ENCODE measurements around the gene TTR.

DNA sequence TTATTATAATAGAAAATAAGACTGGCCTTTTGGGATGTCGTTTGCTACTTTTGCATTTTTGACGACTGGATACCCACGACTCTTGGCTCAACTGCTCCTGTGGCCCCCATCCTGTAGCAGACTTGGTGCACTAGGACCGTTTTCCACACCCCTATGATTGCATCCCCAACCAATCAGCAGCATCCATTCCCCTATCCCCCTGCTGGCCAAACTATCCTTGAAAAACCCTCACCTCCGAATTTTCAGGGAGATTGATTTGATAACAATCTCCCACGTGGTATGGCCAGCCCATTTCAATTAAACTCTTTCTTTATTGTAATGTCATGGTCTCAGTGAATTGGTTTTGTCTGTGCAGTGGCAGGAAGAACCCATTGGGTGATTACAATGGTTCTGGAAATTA, 37.9 kb upstream of the TTR start:
- TF ChIP-seq, protein P1, sequence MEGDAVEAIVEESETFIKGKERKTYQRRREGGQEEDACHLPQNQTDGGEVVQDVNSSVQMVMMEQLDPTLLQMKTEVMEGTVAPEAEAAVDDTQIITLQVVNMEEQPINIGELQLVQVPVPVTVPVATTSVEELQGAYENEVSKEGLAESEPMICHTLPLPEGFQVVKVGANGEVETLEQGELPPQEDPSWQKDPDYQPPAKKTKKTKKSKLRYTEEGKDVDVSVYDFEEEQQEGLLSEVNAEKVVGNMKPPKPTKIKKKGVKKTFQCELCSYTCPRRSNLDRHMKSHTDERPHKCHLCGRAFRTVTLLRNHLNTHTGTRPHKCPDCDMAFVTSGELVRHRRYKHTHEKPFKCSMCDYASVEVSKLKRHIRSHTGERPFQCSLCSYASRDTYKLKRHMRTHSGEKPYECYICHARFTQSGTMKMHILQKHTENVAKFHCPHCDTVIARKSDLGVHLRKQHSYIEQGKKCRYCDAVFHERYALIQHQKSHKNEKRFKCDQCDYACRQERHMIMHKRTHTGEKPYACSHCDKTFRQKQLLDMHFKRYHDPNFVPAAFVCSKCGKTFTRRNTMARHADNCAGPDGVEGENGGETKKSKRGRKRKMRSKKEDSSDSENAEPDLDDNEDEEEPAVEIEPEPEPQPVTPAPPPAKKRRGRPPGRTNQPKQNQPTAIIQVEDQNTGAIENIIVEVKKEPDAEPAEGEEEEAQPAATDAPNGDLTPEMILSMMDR (IDR thresholded peaks at IDR 0.05) = no peak
- TF ChIP-seq POLR2A (IDR thresholded peaks at IDR 0.05) = no peak
- no peak for TF ChIP-seq EP300 (IDR thresholded peaks at IDR 0.05)
